Amygdala (tissue), 56 donors: ENCODE measurements around the gene ZNF550.
"Not testable (repeated sequence)": the region's sequence is repeated elsewhere in the genome, so short reads cannot be mapped to it uniquely, and the experiment has no call there.

Source experiments
- DNase-seq, 56 donors: peaks; one replicate each; lab custom pipeline; 2025; lab: John Stamatoyannopoulos, UW

The ZNF550 gene

GRCh38 chr19:57537953-57538547 lies 21.6 kb downstream of the ZNF550 start:
- no peak for DNase-seq

DNA sequence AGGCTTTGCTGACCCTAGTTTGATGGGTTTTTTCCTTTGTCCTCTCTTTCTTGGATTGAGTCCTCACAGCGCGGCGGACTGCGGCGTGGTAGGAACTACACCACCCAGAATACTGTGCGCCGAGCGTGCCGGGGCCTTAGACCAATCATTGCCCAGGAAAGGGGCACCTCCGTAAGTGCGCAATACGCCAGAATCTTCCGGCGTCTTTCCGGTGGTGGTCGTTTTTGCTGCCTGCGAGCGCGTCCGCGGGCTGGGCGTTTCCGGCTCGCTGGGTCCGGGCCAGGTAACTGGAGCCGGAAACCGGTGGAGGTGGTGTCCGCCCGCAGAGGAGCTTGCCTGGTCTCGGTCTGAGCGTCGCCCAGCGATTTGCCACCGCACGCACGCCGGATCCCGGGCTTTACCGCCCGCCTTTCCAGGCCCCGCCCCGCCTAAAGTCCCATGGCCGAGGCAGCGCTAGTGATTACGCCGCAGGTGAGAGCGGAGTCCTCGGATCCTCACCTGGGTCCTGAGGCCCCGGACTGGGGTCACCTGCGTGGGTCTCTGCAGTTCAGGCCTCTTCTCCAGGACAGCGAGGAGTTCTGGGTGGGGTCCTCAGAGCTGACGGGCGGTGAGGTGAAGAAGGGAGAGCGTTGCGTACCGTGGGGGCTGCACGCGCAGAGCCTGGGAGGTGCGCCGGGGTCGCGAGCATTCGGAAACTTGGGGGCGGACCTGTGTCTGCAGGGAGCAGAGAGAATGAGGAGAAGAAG lies 32.4 kb downstream of the ZNF550 start, which contains the start of gene ZNF549:
TSS of gene ZNF549 (plus strand) at position 221 of the 746 bp plus-strand sequence. CDS start at position 439, 218 bp downstream.
- peak; percentile 12 to 88 (median 68) for DNase-seq

- DNase-seq: not testable (repeated sequence)
These were observed 41.6 kb downstream of the ZNF550 start for GRCh38 chr19:57518021-57518420.

GRCh38 chr19:57515255-57515654 lies 44.4 kb downstream of the ZNF550 start:
- DNase-seq: peak in 1 of 56 donors; percentile 1

- DNase-seq: no peak
These were observed 46.8 kb downstream of the ZNF550 start for GRCh38 chr19:57512845-57513244.

GRCh38 chr19:57511484-57511883 lies 48.2 kb downstream of the ZNF550 start:
- DNase-seq: no peak

DNA sequence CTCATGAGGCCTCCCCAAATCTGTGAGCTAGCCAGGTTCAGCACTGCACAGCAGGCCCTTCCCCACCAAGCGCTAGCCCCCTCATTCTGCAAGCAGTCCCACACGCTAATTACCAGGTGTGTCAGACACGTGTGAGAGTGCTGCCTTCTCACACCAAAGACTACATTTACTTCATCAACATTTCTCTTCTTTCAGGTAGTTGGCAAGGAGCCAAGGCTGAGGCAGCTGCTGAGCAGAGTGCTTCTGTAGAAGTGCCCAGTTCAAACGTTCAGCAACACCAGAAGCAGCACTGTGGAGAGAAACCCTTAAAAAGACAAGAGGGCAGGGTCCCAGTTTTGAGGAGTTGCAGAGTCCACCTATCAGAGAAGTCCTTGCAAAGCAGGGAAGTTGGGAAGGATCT lies 53.5 kb downstream of the ZNF550 start:
- DNase-seq: no peak

- DNase-seq: not testable (repeated sequence)
These were observed 59.3 kb downstream of the ZNF550 start for GRCh38 chr19:57500400-57500799.

- peak in 55 of 56 donors; percentile 5 to 87 (median 65) for DNase-seq
These were observed 59.8 kb downstream of the ZNF550 start, which contains the start of gene ZNF773 for GRCh38 chr19:57499680-57500395. Gene ZNF773 (plus strand): TSS chr19:57499938. CDS start chr19:57500081, 143 bp downstream.

DNA sequence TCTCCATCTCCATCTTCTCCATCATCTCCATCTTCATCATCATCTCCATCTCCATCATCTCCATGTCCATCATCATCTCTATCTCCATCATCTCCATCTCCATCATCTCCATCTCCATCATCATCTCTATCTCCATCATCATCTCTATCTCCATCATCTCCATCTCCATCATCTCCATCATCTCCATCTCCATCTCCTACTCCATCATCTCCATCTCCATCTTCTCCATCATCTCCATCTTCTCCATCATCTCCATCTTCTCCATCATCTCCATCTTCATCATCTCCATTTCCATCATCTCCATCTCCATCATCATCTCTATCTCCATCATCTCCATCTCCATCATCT lies 60.4 kb downstream of the ZNF550 start:
- DNase-seq: not testable (repeated sequence)

DNA sequence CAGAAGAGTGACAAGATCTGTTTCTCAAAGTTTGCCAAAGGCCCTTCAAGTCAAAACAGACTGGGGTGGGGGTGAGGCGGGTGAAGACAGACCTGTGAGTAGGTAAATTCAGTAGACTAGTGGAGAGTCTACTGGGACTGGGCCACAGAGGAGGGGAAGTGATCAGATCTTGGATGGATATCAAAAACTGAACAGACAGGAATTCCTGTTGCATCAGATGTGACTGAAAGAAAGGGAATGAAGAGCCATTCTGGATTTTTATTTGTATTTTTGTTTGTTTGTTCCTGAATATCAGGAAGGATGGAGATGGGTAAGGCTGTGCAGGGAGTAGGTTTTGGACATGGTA lies 71.4 kb downstream of the ZNF550 start:
- DNase-seq: not testable (repeated sequence)

DNA sequence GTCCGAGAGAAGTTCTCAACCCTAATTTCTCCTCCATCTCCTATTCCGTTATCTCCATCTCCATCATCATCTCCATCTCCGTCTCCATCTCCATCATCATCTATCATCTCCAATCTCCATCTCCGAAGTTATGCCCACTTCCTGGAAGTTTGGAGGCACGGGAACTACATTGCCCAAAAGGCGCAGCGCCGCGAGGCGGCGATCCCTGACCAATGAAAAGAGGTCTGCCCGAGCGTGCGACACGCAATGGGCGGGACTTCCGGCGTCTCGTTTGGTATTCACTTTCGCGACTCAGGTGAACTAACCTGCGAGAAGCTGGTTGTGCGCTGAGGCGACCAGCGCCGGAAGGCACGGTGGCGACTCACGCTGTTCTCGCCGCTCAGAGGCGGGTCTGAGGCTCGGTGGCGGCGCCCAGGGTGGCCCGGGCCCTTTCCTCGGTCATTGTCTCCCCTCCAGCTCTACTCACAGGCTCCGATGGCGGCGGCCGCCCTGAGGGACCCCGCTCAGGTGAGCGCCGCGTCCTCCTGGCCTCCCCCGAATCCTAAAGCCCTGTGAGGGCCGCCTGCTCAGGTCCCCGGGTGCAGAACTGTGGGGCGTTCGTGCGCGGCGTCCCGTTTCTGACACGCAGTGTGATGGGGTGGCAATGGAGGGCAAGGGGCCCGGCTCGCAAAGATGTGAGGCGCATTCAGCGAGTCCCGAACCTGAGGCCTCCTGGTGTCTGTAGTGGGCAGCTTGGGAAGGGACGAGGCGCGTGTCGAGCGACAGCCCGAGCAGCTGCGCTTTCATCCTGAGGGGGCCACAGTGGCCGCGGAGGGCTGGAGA lies 72.0 kb downstream of the ZNF550 start, which contains the start of gene ZNF419:
TSS of gene ZNF419 (plus strand) at position 274 of the 822 bp plus-strand sequence. CDS start at position 475, 201 bp downstream.
- DNase-seq: peak; percentile 23 to 93 (median 78)
